ENCODE results near the gene UNC45A.

Gene UNC45A

DNA sequence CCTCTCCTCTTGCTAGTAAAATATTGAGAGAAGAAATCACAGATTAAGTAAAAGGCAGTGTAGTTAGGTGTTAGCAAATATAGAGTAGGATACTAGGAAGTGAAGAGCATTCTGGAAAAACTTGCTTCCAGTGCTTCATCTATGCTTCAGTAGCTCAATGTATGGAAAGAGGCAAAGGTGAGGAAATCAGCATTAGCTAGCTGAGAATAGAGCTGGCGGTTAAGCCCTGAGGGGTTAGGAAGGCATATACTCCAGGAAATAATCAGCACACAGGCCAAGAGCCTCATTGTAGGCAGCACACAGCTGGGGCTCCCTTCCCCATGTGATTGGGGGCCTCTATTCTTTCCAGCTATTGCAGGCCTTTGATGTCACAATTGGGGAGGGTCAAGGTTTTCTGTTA lies 33.3 kb downstream of the UNC45A start:
- DNase-seq: no peak

- DNase-seq: no peak
These were observed 35.2 kb downstream of the UNC45A start for GRCh38 chr15:90970274-90970673.

GRCh38 chr15:90972133-90972532 lies 37.0 kb downstream of the UNC45A start:
- no peak for DNase-seq

- DNase-seq: no peak
These were observed 39.1 kb downstream of the UNC45A start for GRCh38 chr15:90974216-90974615.

GRCh38 chr15:90979582-90979981 lies 44.5 kb downstream of the UNC45A start:
- peak; percentile 29 for DNase-seq

GRCh38 chr15:90981681-90982080 lies 46.6 kb downstream of the UNC45A start:
- no peak for DNase-seq

GRCh38 chr15:90982135-90982534 lies 47.0 kb downstream of the UNC45A start:
- DNase-seq: no peak

- peak; percentile 28 for DNase-seq
These were observed 51.9 kb downstream of the UNC45A start for GRCh38 chr15:90986790-90987507.

GRCh38 chr15:90987561-90988141 lies 52.6 kb downstream of the UNC45A start:
- DNase-seq: peak; percentile 39

DNA sequence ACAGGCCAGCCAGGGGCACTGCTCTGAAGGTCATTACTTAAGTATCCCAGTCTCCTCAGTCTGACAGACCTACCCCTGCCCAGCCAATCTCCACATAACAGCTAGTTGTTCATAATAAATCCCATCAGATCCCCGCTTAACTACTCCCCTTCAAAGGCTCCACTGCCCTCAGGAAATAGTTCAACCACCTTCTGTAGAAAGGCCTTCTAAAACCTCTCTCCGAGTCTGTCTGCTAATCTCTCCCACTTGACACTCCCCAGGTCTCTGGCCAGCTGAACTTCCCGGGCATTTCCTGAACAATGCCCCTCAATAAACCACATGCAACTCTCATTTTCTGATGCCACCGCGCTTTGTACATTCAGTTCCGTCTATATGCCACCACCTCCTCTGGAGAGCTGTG lies 53.2 kb downstream of the UNC45A start:
- peak; percentile 62 for DNase-seq

- DNase-seq: peak; percentile 39
These were observed 54.1 kb downstream of the UNC45A start for GRCh38 chr15:90989040-90989768.

DNA sequence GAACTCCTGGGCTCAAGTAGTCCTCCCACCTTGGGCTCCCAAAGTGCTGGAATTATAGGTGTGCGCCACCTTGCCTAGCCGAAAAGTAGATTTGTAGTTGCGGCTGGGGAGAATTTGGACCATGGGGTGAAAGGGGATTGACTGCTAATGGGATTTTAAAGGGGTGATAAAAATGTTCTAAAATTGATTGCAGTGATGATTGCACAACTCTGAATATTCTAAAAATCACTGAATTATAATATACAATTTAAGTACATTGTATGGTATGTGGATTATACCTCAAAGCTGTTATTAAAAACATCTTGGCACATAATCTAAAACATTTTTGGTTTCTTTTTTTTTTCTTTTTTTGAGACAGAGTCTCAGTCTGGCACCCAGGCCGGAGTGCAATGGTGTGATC lies 55.4 kb downstream of the UNC45A start:
- no peak for DNase-seq

DNA sequence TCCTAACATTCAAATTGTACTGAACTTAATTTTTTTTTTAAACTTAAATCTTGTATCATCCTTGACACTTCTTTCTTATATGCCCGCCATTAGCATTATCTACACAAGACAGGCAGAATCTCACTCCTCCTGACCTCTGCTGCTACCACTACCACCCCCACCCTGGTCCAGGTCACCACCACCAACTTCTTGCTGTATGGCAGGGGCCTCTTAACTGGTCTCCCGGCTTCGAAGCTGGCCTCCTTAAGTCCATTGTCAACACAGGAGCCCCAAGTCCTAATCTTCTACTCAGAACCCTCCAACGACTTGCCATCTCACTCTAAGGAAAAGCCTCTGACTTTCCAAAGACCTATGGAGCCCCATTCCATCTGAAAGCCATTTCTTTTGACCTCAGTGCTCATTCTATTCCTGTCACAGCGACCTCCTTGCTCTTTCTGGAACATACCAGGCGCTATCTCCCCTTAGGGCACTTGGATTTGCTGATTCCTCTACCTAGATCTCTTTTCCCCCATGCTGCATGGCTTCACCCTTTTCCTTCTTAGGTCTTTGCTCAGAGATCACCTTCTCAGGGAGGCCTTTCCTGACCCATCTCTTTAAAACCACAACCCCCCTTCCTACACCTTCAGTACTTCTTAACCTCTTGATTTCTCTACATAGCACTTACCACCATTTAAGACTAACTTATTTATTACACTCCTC lies 56.7 kb downstream of the UNC45A start:
- peak; percentile 73 for DNase-seq

GRCh38 chr15:90994059-90994416 lies 59.0 kb downstream of the UNC45A start:
- no peak for DNase-seq

DNA sequence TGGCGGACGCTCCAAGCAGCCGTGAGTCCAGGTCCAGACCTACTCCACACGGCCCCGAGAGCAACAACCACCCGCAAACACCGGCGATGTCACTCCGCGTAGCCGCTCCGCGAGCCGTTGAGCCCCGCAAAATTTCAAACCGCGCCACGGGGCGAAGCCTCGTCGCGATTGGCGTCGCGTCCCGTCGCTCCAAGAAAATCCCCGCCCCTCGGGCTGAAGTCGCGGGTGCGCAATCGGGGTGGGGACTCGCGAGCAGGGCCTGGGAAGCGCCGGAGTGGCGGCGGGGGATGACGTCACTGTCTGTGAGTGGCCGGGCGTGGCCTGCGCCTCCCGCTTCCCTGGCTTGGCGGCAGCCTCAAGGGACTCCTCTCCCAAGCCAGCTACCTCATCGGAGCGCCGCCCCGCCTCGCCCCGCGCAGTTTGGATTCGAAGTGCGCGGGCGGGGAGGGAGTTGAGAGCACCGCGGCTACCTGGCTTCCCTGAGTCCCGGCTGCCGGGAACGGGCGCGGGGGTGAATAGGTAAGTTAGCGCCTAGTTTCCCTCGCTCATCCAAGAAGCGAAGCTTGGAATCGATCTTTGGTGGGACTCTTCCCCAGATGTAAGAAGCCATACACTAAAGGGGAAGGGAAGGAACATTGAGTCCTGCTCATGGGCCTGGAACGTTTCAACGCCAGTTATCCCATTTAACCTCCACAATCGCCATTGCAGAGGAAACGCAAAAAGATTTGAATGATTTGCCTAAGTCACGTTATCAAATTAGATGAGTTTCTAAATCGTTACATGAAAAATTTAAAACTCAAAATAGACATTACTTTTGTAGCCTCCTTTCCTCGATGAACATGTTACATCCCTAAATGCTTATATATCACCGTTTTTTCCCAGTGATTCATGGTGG lies 59.6 kb downstream of the UNC45A start, which contains the start of gene PRC1:
Gene PRC1 (minus strand): TSS at position 119 of the 895 bp plus-strand sequence. CDS start 118 bp downstream, at position 1.
- DNase-seq: peak; percentile 98

GRCh38 chr15:90998737-90999136 lies 63.7 kb downstream of the UNC45A start:
- no peak for DNase-seq

DNA sequence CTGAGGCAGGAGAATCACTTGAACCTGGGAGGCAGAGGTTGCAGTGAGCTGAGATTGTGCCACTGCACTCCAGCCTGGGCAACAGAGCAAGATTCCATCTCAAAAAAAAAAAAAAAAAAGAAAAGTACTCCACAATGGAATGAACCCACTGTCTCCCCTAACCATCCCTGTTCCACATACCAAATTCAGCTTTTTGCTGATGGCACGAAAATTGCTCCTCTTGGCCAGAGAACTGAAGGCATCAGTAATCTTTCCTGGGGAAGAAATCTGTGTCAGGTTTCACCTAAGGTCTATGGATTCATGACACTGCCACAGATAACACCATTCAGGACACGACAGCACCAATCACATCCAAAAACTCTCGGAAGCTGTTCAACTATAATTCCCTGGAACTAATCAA lies 66.1 kb downstream of the UNC45A start:
- no peak for DNase-seq
